ENCODE data around the gene PAK1IP1.
"Not testable (repeated sequence)": the region's sequence is repeated elsewhere in the genome, so short reads cannot be mapped to it uniquely, and the experiment has no call there.

The PAK1IP1 gene

GRCh38 chr6:10719296-10719963 is 24.7 kb downstream of the PAK1IP1 start:
- no peaks in the 10 kb centered on the region for H3K79me2 ChIP-seq (ENCODE audit: insufficient read depth, low read length)
- H3K4me1 ChIP-seq (ENCODE audit: insufficient read depth, low read length, severe bottlenecking), result peaks cover 39% of the 10 kb centered on the region
- H3K9me2 ChIP-seq (ENCODE audit: low read depth, low read length), result no peaks in the 10 kb centered on the region
- peak overlapping the region; percentile 88 for H3K27ac ChIP-seq (ENCODE audit: low read depth, low read length, poor library complexity, severe bottlenecking)
- TF ChIP-seq EZH2 (IDR thresholded peaks at IDR 0.05; ENCODE audit: borderline replicate concordance, low read length), result no peak
- TF ChIP-seq, protein P1, sequence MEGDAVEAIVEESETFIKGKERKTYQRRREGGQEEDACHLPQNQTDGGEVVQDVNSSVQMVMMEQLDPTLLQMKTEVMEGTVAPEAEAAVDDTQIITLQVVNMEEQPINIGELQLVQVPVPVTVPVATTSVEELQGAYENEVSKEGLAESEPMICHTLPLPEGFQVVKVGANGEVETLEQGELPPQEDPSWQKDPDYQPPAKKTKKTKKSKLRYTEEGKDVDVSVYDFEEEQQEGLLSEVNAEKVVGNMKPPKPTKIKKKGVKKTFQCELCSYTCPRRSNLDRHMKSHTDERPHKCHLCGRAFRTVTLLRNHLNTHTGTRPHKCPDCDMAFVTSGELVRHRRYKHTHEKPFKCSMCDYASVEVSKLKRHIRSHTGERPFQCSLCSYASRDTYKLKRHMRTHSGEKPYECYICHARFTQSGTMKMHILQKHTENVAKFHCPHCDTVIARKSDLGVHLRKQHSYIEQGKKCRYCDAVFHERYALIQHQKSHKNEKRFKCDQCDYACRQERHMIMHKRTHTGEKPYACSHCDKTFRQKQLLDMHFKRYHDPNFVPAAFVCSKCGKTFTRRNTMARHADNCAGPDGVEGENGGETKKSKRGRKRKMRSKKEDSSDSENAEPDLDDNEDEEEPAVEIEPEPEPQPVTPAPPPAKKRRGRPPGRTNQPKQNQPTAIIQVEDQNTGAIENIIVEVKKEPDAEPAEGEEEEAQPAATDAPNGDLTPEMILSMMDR (IDR thresholded peaks at IDR 0.05; ENCODE audit: low read length), result no peak
- 0 out of 2 replicates have a peak, but pooled peaks cover 3% of the 10 kb centered on the region for H3K9me3 ChIP-seq (ENCODE audit: low read length)
- H3K36me3 ChIP-seq (ENCODE audit: insufficient read depth, low read length), result no peaks in the 10 kb centered on the region; the same call in 1 of the 2 replicates
- no peaks in the 10 kb centered on the region for H4K20me1 ChIP-seq (ENCODE audit: insufficient read depth, low read length)
- peak overlapping the region; percentile 75 for H3K4me2 ChIP-seq (ENCODE audit: low read length)
- no peak overlapping the region for H2AFZ ChIP-seq (ENCODE audit: low read length)
- H3K9ac ChIP-seq (ENCODE audit: low read length), result peak overlapping the region; percentile 76; the same call in 1 of the 2 replicates
- no peaks in the 10 kb centered on the region for H3K27me3 ChIP-seq (ENCODE audit: insufficient read depth, low read length)
- no peaks in the 10 kb centered on the region for H3F3A ChIP-seq (ENCODE audit: insufficient read depth, low read length)
- H3K4me3 ChIP-seq (ENCODE audit: low read depth, low read length, poor library complexity, severe bottlenecking), result peak overlapping the region; percentile 59

- no peaks in the 10 kb centered on the region for H4K20me1 ChIP-seq (ENCODE audit: insufficient read depth, low read length)
- TF ChIP-seq, protein P1 (IDR thresholded peaks at IDR 0.05; ENCODE audit: low read length), result no peak
- no peak for TF ChIP-seq EZH2 (IDR thresholded peaks at IDR 0.05; ENCODE audit: borderline replicate concordance, low read length)
- H2AFZ ChIP-seq (ENCODE audit: low read length), result no peak overlapping the region
- no peaks in the 10 kb centered on the region for H3K9me2 ChIP-seq (ENCODE audit: low read depth, low read length)
- no peaks in the 10 kb centered on the region for H3F3A ChIP-seq (ENCODE audit: insufficient read depth, low read length)
- H3K4me2 ChIP-seq (ENCODE audit: low read length), result peak overlapping the region; percentile 75
- no peaks in the 10 kb centered on the region for H3K27me3 ChIP-seq (ENCODE audit: insufficient read depth, low read length)
- 0 out of 2 replicates have a peak, but pooled peaks cover 3% of the 10 kb centered on the region for H3K9me3 ChIP-seq (ENCODE audit: low read length)
- peak overlapping the region; percentile 59 for H3K4me3 ChIP-seq (ENCODE audit: low read depth, low read length, poor library complexity, severe bottlenecking)
- peak overlapping the region; percentile 76 for H3K9ac ChIP-seq (ENCODE audit: low read length)
- H3K79me2 ChIP-seq (ENCODE audit: insufficient read depth, low read length), result no peaks in the 10 kb centered on the region
- peaks cover 43% of the 10 kb centered on the region for H3K4me1 ChIP-seq (ENCODE audit: insufficient read depth, low read length, severe bottlenecking)
- H3K36me3 ChIP-seq (ENCODE audit: insufficient read depth, low read length), result no peaks in the 10 kb centered on the region; the same call in 1 of the 2 replicates
- H3K27ac ChIP-seq (ENCODE audit: low read depth, low read length, poor library complexity, severe bottlenecking), result peak overlapping the region; percentile 88
Observed at GRCh38 chr6:10719964-10720264, 25.1 kb downstream of the PAK1IP1 start.

DNA sequence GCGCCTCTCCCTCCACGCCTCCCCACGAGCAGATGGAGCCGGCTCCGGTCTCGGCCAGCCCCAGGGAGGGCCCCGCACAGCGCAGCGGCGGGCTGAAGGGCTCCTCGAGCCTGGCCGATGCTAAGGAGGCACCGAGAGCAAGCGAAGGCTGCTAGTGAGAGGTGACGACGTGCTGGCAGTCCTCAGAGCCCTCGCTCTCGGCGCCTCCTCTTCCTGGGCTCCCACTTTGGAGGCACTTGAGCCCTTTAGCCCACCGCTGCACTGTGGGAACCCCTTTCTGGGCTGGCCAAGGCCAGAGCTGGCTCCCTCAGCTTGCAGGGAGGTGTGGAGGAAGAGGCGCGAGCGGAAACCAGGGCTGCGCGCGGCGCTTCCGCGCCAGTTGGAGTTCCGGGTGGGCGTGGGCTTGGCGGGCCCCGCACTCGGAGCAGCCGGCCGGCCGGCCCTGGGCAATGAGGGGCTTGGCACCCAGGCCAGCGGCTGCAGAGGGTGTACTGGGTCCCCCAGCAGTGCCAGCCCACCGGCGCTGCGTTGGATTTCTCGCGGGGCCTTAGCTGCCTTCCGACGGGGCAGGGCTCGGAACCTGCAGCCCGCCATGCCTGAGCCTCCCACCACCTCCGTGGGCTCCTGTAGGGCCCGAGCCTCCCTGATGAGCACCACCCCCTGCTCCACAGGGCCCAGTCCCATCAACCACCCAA is 25.6 kb downstream of the PAK1IP1 start:
- Histone ChIP-seq H3K4me1 (ENCODE audit: insufficient read depth, low read length, severe bottlenecking) (peaks cover 45% of the 10 kb centered on the region), H4K20me1 (ENCODE audit: insufficient read depth, low read length) (no peaks in the 10 kb centered on the region), H3K27me3 (ENCODE audit: insufficient read depth, low read length) (no peaks in the 10 kb centered on the region), H3K9ac (ENCODE audit: low read length) (peak overlapping the region; percentile 76), H2AFZ (ENCODE audit: low read length) (no peak overlapping the region), H3F3A (ENCODE audit: insufficient read depth, low read length) (no peaks in the 10 kb centered on the region), H3K4me2 (ENCODE audit: low read length) (peak overlapping the region; percentile 75), H3K27ac (ENCODE audit: low read depth, low read length, poor library complexity, severe bottlenecking) (peak overlapping the region; percentile 88), H3K79me2 (ENCODE audit: insufficient read depth, low read length) (no peaks in the 10 kb centered on the region), H3K9me3 (ENCODE audit: low read length) (0 out of 2 replicates have a peak, but pooled peaks cover 3% of the 10 kb centered on the region), H3K4me3 (ENCODE audit: low read depth, low read length, poor library complexity, severe bottlenecking) (peak overlapping the region; percentile 59), H3K36me3 (ENCODE audit: insufficient read depth, low read length) (peaks cover under 1% of the 10 kb centered on the region), H3K9me2 (ENCODE audit: low read depth, low read length) (no peaks in the 10 kb centered on the region)
- TF ChIP-seq, protein P1 (IDR thresholded peaks at IDR 0.05; ENCODE audit: low read length), result no peak
- TF ChIP-seq EZH2 (IDR thresholded peaks at IDR 0.05; ENCODE audit: borderline replicate concordance, low read length), result no peak

- not testable (repeated sequence) for H2AFZ ChIP-seq (ENCODE audit: low read length); H3K27me3 ChIP-seq (ENCODE audit: insufficient read depth, low read length); H4K20me1 ChIP-seq (ENCODE audit: insufficient read depth, low read length); H3K36me3 ChIP-seq (ENCODE audit: insufficient read depth, low read length); H3K9me2 ChIP-seq (ENCODE audit: low read depth, low read length); H3F3A ChIP-seq (ENCODE audit: insufficient read depth, low read length); H3K79me2 ChIP-seq (ENCODE audit: insufficient read depth, low read length); H3K9me3 ChIP-seq (ENCODE audit: low read length)
- peak overlapping the region; percentile 75 for H3K4me2 ChIP-seq (ENCODE audit: low read length)
- peaks cover 45% of the 10 kb centered on the region for H3K4me1 ChIP-seq (ENCODE audit: insufficient read depth, low read length, severe bottlenecking)
- peak overlapping the region; percentile 88 for H3K27ac ChIP-seq (ENCODE audit: low read depth, low read length, poor library complexity, severe bottlenecking)
- H3K9ac ChIP-seq (ENCODE audit: low read length), result peak overlapping the region; percentile 76
- H3K4me3 ChIP-seq (ENCODE audit: low read depth, low read length, poor library complexity, severe bottlenecking), result peak overlapping the region; percentile 70
Observed at GRCh38 chr6:10720960-10721849, 26.4 kb downstream of the PAK1IP1 start.

Data from OCI-LY1 (cell line).